Left renal cortex interstitium (tissue), 4 donors: ENCODE measurements around the gene GRK1. TPM values are rescaled to one million over a fixed set of nuclear protein-coding genes. Genes with fewer than 3 reads are reported as not detected.

ENCODE experiments used
- DNase-seq, 4 donors: peaks; one replicate each; pipeline ENCODE4 v3.0.0-alpha.2; 2013; ENCODE audit warnings: low read depth in 4 of 4, low spot score in 2 of 4, missing footprints in 1 of 4
- polyA plus RNA-seq, 4 donors: library from polyadenylated mRNA; unstranded; fragments of 120-200 nt; gene quantifications; one replicate each; pipeline ENCODE4 v1.2.1, GENCODE V29; 2013; ENCODE audit not compliant: insufficient read length in 4 of 4

GRK1 gene
- polyA plus RNA-seq, 4 donors: 0.11 to 0.19 (median 0.15) TPM

GRCh38 chr13:113768018-113768905, 101.2 kb downstream of the GRK1 start:
- DNase-seq: no peak

GRCh38 chr13:113769106-113769505, 102.1 kb downstream of the GRK1 start:
- no peak for DNase-seq

DNA sequence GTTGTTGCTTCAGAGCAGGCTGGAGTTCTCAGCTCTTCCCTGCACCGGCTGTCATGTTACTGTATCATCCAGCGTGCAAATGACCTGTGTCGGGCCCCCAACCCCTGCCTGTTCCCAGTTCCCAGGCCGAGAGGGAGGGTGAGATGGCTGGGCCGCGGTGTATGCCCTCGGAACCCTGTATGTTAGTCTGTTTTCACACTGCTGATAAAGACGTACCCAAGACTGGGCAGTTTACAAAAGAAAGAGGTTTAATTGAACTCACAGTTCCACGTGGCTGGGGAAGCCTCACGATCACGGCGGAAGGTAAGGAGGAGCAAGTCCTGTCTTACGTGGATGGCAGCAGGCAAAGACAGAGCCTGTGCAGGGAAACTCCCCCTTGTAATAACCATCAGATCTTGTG, 102.9 kb downstream of the GRK1 start:
- no peak for DNase-seq

GRCh38 chr13:113770441-113770840, 103.4 kb downstream of the GRK1 start:
- no peak for DNase-seq

DNA sequence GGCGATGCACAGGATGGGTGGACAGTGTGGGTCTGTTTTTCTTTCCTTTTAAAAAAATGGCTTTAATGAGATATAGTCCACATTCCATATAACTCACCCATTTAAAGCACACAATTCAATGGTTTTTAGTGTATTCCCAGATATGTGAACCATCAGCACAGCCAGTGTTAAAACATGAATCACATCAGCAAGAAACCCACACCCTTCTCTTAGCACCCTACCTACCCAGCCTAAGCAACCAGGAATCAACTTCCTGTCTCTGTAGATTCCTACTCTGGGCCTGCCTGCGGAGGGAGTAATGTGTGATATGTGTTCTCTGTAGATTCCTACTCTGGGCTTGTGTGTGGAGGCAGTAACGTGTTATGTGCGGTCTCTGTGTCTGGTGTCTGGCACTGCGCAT, 103.9 kb downstream of the GRK1 start:
- DNase-seq: no peak

GRCh38 chr13:113771709-113772331, 104.8 kb downstream of the GRK1 start:
- DNase-seq: no peak

DNA sequence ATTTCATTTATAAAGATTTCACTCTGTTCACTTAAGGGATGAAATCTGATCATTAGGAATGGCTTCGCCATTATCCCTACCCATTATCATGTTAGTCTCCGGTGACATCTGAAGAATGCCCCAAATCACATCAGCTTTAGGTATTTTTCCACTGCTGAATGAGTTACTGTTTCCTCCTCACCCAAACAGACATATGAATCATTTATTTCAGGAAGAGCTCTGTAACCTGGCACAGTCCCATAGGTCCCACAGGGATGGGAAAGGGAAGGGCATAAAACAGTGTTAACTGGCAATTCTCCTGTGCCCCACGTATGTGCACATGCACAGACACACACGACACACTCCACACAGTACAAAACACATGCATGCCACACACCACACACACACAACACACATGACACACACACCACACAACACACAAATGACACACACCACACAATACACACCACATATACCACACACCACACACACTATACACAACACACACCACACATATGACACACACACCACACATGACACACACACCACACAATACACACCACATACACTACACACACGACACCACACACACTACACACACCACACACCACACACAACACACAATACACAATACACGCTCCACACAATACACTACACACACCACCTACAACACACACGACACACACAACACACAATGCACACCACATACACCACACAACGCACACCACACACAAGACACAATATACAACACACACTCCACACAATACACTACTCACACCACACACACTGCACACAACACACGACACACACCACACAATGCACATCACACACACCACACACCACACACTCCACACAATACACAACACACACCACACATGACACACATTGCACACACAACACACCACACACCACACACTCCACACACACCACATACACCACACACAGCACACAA, 107.4 kb downstream of the GRK1 start:
- no peak for DNase-seq

DNA sequence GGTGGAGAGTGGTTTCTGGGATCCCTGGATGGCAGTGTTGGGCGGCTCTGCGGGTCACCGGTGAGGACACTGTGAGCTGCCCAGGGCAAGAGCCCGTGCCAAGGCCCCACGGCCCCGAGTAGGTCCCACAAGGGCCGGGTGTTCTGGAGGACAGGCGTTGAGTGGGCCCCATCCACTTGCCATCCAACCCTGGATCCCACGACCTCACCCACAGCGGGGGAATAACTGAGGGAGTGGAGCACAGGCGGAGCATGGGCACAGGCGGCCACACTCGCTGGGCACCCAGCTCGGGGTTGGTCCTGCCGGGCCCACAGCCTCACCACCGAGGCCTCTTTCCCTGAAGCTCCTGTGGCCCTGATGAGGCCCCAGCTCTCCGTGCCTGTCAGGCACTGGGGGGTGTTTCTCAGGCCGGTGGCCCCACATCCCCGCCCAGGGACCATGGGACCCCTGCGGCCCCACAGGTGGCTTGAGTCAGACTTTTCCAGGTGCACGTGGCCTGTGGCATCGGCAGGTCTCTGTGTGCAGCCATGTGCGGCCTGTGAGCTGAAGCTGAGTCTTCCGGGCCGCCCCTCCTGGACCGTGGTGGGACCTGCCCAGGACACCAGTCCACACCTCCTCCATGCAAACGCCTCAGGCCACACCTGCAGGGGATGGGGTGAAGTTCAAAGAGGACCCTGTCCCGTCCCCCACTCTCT, 108.6 kb downstream of the GRK1 start:
- DNase-seq: no peak

GRCh38 chr13:113776231-113777125, 109.5 kb downstream of the GRK1 start:
- no peak for DNase-seq

DNA sequence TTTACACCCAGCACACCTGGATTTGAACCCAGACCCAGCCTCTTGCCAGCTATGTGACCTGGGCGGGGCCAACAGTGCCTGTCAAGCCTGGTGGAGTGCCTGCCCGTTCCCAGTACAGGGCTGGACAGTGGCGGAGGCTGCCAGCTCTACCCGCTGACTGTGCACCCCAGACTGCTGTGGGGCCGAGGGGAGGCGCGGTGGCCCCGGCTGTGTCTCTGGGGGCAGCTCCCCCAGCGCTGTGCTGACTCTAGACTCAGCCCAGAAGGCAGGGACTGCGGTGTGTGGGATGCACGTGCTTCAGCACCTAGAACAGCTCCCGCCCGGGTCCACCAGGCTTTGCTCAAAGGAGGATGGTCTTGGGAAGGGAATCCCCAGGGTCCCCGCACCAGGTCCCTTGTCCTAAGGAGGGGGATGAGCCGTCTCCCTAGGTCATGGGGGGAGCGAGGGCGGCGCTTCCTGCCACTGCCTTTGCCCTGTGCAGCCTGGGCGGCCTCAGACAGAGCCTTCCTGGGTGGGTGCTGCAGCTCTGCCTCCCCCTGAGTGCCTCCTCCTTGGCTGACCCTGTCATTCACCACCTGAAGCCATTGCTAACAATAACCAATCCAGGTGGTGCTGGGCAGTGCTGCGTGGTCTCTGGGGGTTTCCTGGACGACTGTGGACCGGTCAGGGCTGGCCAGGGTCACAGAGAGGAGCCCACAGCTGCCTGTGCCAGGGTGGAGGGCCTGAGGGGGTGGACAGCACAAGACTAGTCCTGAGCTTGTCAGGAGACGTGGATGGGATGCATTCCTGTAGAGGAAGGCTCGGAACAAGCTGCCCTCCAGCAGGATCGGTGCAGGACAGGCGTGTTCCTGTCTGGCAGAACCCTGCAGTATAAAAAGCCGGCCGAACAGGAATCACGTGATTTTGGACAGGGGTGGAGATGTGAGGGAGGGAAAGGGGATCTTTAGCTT, 110.6 kb downstream of the GRK1 start:
- DNase-seq: no peak

GRCh38 chr13:113781571-113781970, 114.6 kb downstream of the GRK1 start:
- no peak for DNase-seq

DNA sequence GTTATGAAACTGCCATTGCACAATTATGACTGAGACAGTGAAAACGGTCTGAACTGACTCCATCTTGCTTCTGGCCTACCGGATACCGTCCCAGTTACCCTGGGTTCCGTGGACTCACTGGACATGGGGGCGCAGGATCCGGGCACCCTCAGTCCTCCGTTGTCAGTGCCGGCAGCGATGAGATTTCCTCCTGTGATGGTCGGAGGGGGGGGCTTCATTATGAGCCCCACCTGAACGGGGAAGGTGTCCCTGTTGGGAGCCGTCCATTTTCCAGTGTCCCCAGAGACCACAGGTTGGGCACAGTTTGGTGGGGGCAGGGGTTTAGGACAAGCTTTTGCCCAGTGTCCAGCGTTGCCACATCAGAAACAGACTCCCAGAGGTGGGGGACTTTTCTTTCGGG, 115.5 kb downstream of the GRK1 start:
- no peak for DNase-seq

DNA sequence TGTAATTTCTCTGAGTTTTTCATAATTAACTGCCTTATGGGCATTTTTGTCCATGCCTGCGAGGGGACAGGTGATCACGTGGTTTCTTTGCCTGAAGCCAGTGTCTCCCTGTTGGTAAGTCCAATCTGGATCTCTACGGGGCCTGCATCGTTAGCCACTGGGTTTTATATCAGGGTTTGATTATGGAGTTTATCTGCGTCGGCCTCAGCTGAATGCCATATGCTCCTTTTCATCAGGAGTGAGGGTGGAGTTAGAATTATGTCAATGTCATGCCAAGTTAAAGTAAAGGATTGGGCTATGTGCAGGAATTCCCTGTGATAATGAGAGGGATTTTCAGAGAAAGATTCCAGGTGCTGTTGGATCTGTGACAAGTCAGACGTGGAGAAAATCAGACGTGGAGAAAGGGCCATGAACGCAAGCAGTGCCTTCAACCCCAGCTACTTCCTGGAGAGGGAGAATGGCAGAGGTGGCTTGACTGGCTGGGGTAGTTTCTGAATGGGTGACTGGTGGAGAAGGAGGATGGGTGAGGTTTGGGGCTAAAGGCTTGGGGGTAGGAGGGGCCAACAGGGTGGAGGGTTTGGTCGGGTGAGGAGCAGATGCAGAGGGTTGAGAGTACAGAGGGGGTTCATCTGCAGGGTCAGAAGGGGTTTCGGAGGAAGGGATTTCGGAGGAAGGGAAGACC, 116.3 kb downstream of the GRK1 start:
- no peak for DNase-seq

DNA sequence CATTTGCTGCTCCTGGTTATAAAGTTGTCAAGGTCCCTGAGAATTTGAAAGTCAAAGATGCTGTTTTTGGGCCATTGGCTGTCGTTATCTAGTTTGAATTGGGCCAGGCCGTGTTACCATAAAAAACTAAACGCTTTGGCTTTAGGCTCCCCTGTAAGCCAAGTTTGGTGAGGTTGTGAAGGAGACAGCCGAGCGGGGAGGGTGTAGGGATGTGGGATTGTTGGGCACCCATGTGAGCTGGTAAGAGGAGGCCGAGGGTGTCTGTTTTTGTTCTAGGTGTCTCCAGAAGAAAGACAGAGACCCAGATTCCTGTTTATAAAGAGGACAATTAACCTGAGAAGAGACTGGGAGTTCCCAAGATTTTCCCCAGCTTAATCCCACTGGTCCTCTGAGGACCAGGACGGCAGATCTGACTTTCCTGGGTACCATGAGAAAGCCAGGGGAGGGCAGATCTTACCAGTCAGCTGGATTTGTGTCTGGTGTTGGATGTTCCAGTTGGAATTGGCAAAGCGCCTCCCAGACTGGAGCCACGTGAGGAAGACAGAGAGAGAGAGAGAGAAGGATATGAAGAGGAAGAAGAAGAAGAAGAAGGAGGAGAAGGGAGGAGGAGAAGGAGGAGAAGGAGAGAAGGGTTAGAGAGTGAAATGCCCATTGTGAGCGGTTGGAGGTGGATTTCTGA, 117.1 kb downstream of the GRK1 start:
- no peak for DNase-seq

DNA sequence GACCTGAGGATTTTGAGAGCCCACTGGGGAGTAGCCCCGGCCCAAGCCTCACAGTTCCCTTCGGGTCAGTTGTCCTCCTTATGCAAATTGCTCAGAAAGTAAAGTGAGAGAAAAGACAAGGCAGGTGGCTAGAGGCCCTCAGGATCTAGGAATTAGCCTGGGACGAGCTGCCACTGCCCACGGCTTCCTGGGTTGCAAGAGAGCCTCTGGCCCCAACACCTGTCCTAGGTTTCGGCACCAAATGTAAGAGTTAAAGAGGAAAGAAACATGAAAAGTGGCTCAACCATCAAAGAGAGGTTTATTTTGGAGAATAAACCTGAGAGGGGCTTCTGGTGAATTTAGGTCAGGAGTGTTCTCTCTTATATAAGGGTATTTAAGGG, 117.6 kb downstream of the GRK1 start:
- no peak for DNase-seq

DNA sequence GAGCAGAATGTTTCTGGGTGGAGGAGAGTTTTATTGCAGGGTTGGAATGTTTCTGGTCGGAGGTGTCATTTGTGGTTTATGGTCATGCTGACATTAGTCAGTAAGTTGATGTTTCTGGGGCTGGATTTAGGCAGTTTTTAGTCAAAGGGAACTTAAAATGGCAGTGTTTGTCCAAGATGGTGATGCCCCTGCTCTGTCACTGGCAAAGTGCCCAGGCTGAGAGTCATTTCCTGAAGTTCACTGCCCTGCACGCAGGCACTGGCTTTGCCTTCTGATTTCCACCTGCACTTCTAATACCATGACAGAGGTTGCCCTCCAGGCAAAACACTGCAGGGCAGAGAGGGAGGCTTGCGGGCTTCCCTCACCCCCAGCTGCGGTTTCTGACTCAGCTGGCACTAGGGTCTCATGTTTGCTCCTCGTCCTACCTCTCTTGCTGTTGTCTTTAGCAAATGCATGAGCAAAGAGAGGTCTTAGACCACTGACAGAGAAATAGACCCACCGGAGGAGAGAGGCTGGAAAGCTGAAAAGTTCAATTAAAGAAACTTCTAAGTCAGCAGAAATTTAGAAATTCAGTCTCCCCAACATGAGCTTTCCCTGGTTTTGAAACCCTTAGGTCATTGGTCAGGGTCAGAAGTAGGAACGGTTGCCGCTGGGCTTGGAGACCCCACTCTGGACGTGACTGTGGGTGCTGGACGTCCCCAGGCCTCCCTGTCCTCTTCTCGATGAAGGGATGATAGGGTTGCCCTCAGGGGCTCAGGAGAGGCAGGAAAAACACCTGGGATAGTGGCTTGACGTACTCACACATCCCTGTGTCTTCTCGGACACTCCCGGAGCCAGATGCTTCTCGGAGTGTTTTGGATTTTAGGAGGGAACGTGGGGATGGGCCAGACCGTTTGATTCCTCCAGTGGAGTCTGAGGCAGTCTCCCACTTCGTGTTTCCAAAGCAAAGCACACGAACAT, 118.3 kb downstream of the GRK1 start:
- DNase-seq: no peak
